K562 (cell line): ENCODE results near the gene MNDA. TPM values are rescaled to one million over a fixed set of nuclear protein-coding genes. Genes with fewer than 3 reads are reported as not detected.

ENCODE experiments used
- DMBX1 ChIP-seq: fragments of 250-450 bp; sonication (Bioruptor Pico); IDR thresholded peaks from 2 replicates; pipeline ENCODE4 v1.8.0; 2022; ENCODE audit warnings: inconsistent platforms, mild to moderate bottlenecking, moderate library complexity, borderline replicate concordance
- GTF2E2 ChIP-seq: fragments of 200-800 bp; sonication (Bioruptor generic); IDR thresholded peaks from 2 replicates; pipeline ENCODE4 v1.6.1; 2016; ENCODE audit warnings: missing genetic modification characterization, missing compliant biosample characterization
- HMGN3 ChIP-seq: IDR thresholded peaks from 2 replicates; pipeline ENCODE4 v1.6.1; 2011; ENCODE audit warnings: borderline replicate concordance, low read depth, mild to moderate bottlenecking, mixed read lengths, low read length; ENCODE audit not compliant: insufficient read length; ENCODE audit errors: extremely low read depth
- ILF3 ChIP-seq: fragments of 450-650 bp; IDR thresholded peaks from 2 replicates; pipeline ENCODE4 v1.6.1; 2018; ENCODE audit warnings: antibody characterized with exemption, mild to moderate bottlenecking, moderate library complexity, borderline replicate concordance
- MYC ChIP-seq, 2 experiments: fragments of 250-450 bp in 1 of 2; sonication (Bioruptor Pico) in 1 of 2; IDR thresholded peaks; 2 replicates each; pipeline versions ENCODE4 v1.5.1 to v1.6.1; 2012 to 2021; ENCODE audit warnings: low read depth in 2 of 2, borderline replicate concordance in 1 of 2, improper control_type of control experiment in 1 of 2, low read length in 1 of 2, mild to moderate bottlenecking in 1 of 2, moderate library complexity in 1 of 2
- NELFE ChIP-seq: IDR thresholded peaks from 2 replicates; pipeline ENCODE4 v1.6.1; 2011; ENCODE audit warnings: mild to moderate bottlenecking; ENCODE audit not compliant: insufficient read depth, insufficient read length
- SNIP1 ChIP-seq: fragments of 450-650 bp; IDR thresholded peaks from 2 replicates; pipeline ENCODE4 v1.7.1; 2017; ENCODE audit warnings: low read depth, mild to moderate bottlenecking
- SREBF1 ChIP-seq: fragments of 150-350 bp; IDR thresholded peaks from 2 replicates; pipeline ENCODE4 v1.6.1; 2014; ENCODE audit warnings: antibody characterized with exemption, low read depth, low read length, borderline replicate concordance
- TFAM ChIP-seq: fragments of 250-450 bp; sonication (Bioruptor Pico); conservative IDR thresholded peaks from 2 replicates; pipeline ENCODE4 v1.5.0; 2021; ENCODE audit warnings: mild to moderate bottlenecking, moderate library complexity
- ZFP30 ChIP-seq: fragments of 250-450 bp; sonication (Bioruptor Pico); IDR thresholded peaks from 2 replicates; pipeline ENCODE4 v1.8.0; 2022; ENCODE audit warnings: moderate library complexity, mild to moderate bottlenecking, inconsistent platforms, borderline replicate concordance
- ZNF76 ChIP-seq: fragments of 250-450 bp; sonication (Bioruptor Pico); IDR thresholded peaks from 2 replicates; pipeline ENCODE4 v1.4.0; 2020; ENCODE audit warnings: mild to moderate bottlenecking, moderate library complexity, borderline replicate concordance
- polyA plus RNA-seq, 8 experiments: library from polyadenylated mRNA; depleted of rRNA in 4 of 8; stranded (reverse) in 5 of 8; unstranded in 3 of 8; fragments of >200 nt; fragmentation: Nextera tagmentation in 2 of 8; fragmentation: Illumina TruSeq in 1 of 8; extraction: Ambion mirVana in 2 of 8; extraction: Trizol in 1 of 8; gene quantifications; 2 replicates each; pipeline versions ENCODE4 v1.2.1 to v1.2.3, GENCODE V29; 2011 to 2014; ENCODE audit warnings: inconsistent platforms in 1 of 8, missing spikeins in 1 of 8
- total RNA-seq, 7 experiments: library from RNA; depleted of rRNA in 6 of 7; stranded (reverse); fragments of >200 nt in 6 of 7; fragmentation: Illumina TruSeq in 2 of 7; extraction: Trizol in 2 of 7; gene quantifications; 2 replicates each; pipeline versions ENCODE4 v1.2.1 to v1.2.3, GENCODE V29; 2011 to 2021; ENCODE audit warnings: low replicate concordance in 1 of 7
- TF ChIP-seq, protein P1 (sequence below), 2 experiments: fragments of 450-650 bp; conservative IDR thresholded peaks; 2 replicates each; pipeline ENCODE4 v1.6.1; 2017; ENCODE audit warnings: mild to moderate bottlenecking in 2 of 2, moderate library complexity in 2 of 2
- TF ChIP-seq, protein P2 (sequence below): fragments of 450-650 bp; IDR thresholded peaks from 2 replicates; pipeline ENCODE4 v1.7.0; 2016; ENCODE audit warnings: borderline replicate concordance
- TF ChIP-seq, protein P3 (sequence below): IDR thresholded peaks from 3 replicates; pipeline ENCODE4 v1.6.1; 2011; ENCODE audit warnings: borderline replicate concordance, mild to moderate bottlenecking; ENCODE audit not compliant: insufficient read length, insufficient read depth
- TF ChIP-seq, protein P4 (sequence below): fragments of 250-450 bp; sonication (Bioruptor Pico); IDR thresholded peaks from 2 replicates; pipeline ENCODE4 v1.8.0; 2021; ENCODE audit warnings: moderate library complexity, mild to moderate bottlenecking, inconsistent platforms
- TF ChIP-seq, protein P5 (sequence below): IDR thresholded peaks from 2 replicates; pipeline ENCODE4 v1.6.1; 2016; ENCODE audit warnings: missing genetic modification characterization, missing compliant biosample characterization

The MNDA gene
- total and polyA plus RNA-seq, 9 of the 15 experiments (the other 6 are each of a cell fraction or from before 2014, with no cell fraction given), result 0.08 to 0.14 (median 0.09) TPM; not detected in 6

DNA sequence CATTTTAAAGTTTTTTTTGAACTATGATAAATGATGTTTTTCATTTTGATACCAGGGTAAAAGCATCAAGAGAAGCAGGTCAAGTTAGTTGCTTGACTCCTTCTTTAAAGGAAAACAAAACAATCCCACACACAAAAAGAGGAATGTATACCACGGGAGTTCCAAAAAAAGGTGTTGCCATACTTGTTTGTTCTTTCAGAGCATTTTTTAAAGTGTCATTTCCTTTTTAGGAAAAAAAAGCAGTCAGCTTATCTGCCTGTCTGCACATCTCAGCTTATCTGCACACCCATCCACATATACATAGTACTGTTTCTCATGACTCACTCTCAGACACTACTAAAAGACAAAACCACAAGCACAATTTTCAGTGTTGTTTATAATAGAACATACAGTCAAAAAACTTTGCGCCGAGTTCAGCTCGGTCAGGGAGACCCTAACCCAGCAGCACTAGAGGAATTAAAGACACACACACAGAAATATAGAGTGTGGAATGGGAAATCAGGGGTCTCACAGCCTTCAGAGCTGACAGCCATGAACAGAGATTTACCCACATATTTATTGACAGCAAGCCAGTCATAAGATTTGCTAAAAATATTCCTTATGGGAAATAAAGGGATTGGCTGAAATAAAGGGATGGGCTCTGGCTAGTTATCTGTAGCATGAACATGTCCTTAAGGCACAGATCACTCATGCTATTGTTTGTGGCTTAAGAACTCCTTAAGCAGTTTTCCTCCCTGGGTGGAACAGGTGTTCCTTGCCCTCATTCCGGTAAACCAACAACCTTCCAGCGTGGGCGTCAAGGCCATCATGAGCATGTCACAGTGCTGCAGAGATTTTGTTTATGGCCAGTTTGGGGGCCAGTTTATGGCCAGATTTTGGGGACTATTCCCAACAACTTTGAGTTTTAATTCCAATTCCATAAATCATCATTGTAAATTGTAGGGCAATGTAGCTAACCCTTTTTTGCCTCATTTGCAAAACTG lies 11.4 kb upstream of the MNDA start (continued):
- TF ChIP-seq SREBF1, result no peak
- no peak for TF ChIP-seq ZNF76 (CRISPR knock-in tag)
- TF ChIP-seq, protein P1, sequence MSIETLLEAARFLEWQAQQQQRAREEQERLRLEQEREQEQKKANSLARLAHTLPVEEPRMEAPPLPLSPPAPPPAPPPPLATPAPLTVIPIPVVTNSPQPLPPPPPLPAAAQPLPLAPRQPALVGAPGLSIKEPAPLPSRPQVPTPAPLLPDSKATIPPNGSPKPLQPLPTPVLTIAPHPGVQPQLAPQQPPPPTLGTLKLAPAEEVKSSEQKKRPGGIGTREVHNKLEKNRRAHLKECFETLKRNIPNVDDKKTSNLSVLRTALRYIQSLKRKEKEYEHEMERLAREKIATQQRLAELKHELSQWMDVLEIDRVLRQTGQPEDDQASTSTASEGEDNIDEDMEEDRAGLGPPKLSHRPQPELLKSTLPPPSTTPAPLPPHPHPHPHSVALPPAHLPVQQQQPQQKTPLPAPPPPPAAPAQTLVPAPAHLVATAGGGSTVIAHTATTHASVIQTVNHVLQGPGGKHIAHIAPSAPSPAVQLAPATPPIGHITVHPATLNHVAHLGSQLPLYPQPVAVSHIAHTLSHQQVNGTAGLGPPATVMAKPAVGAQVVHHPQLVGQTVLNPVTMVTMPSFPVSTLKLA (conservative IDR thresholded peaks at IDR 0.05), result peak in 1 of 2 experiments; percentile 70; a peak in 3 of 4 replicates
- 0 out of 2 replicates have a peak, but pooled peaks have one; percentile 5 for TF ChIP-seq GTF2E2
- no peak for TF ChIP-seq SNIP1
- TF ChIP-seq, protein P2, sequence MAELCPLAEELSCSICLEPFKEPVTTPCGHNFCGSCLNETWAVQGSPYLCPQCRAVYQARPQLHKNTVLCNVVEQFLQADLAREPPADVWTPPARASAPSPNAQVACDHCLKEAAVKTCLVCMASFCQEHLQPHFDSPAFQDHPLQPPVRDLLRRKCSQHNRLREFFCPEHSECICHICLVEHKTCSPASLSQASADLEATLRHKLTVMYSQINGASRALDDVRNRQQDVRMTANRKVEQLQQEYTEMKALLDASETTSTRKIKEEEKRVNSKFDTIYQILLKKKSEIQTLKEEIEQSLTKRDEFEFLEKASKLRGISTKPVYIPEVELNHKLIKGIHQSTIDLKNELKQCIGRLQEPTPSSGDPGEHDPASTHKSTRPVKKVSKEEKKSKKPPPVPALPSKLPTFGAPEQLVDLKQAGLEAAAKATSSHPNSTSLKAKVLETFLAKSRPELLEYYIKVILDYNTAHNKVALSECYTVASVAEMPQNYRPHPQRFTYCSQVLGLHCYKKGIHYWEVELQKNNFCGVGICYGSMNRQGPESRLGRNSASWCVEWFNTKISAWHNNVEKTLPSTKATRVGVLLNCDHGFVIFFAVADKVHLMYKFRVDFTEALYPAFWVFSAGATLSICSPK, result no peak
- no peak for TF ChIP-seq TFAM
- TF ChIP-seq ZFP30 (CRISPR knock-in tag), result no peak
- no peak for TF ChIP-seq MYC (IDR thresholded peaks at IDR 0.05; ENCODE audit: low read depth, low read length)
- no peak for TF ChIP-seq MYC (CRISPR knock-in tag; IDR thresholded peaks at IDR 0.05; ENCODE audit: borderline replicate concordance, low read depth)
- TF ChIP-seq HMGN3, result peak; percentile 48
- TF ChIP-seq, protein P3, sequence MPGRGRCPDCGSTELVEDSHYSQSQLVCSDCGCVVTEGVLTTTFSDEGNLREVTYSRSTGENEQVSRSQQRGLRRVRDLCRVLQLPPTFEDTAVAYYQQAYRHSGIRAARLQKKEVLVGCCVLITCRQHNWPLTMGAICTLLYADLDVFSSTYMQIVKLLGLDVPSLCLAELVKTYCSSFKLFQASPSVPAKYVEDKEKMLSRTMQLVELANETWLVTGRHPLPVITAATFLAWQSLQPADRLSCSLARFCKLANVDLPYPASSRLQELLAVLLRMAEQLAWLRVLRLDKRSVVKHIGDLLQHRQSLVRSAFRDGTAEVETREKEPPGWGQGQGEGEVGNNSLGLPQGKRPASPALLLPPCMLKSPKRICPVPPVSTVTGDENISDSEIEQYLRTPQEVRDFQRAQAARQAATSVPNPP, result no peak
- no peak; the same call in 1 of the 2 replicates for TF ChIP-seq DMBX1
- peak; percentile 71; the same call in 1 of the 2 replicates for TF ChIP-seq ILF3
- TF ChIP-seq, protein P4, sequence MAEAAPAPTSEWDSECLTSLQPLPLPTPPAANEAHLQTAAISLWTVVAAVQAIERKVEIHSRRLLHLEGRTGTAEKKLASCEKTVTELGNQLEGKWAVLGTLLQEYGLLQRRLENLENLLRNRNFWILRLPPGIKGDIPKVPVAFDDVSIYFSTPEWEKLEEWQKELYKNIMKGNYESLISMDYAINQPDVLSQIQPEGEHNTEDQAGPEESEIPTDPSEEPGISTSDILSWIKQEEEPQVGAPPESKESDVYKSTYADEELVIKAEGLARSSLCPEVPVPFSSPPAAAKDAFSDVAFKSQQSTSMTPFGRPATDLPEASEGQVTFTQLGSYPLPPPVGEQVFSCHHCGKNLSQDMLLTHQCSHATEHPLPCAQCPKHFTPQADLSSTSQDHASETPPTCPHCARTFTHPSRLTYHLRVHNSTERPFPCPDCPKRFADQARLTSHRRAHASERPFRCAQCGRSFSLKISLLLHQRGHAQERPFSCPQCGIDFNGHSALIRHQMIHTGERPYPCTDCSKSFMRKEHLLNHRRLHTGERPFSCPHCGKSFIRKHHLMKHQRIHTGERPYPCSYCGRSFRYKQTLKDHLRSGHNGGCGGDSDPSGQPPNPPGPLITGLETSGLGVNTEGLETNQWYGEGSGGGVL (CRISPR knock-in tag), result no peak
- no peak for TF ChIP-seq NELFE
- TF ChIP-seq, protein P5, sequence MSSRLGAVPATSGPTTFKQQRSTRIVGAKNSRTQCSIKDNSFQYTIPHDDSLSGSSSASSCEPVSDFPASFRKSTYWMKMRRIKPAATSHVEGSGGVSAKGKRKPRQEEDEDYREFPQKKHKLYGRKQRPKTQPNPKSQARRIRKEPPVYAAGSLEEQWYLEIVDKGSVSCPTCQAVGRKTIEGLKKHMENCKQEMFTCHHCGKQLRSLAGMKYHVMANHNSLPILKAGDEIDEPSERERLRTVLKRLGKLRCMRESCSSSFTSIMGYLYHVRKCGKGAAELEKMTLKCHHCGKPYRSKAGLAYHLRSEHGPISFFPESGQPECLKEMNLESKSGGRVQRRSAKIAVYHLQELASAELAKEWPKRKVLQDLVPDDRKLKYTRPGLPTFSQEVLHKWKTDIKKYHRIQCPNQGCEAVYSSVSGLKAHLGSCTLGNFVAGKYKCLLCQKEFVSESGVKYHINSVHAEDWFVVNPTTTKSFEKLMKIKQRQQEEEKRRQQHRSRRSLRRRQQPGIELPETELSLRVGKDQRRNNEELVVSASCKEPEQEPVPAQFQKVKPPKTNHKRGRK, result no peak
